ENCODE data around the gene FAM161A. TPM values are rescaled to one million over a fixed set of nuclear protein-coding genes. Genes with fewer than 3 reads are reported as not detected.
"Not testable (repeated sequence)": the region's sequence is repeated elsewhere in the genome, so short reads cannot be mapped to it uniquely, and the experiment has no call there.

Gene FAM161A
- total RNA-seq, 1 experiment from 2014 or later: 10.1 TPM

- in situ Hi-C loops (cut with HindIII; ENCODE audit: low pct_unique_long_range_greater_than_20kb, low sequenced_read_pairs): no loop called here
- ATAC-seq (no peak), DNase-seq (ENCODE audit: low read depth, low spot score) (no peak)
- CTCF ChIA-PET: no interaction called here
- BruUV-seq (replicated peaks): no TSS peak
- H3K27ac ChIP-seq (ENCODE audit: low read length): no peak overlapping the region
- H3K27me3 ChIP-seq (ENCODE audit: control insufficient read depth, insufficient read depth, low read length): no peaks in the 10 kb centered on the region
- no peaks in the 10 kb centered on the region for H3K9me3 ChIP-seq (ENCODE audit: control insufficient read depth, insufficient read depth, low read depth, low read length)
- TF ChIP-seq POLR2AphosphoS5 (IDR thresholded peaks at IDR 0.05; ENCODE audit: low read depth, low read length) (no peak), TCF7L2 (IDR thresholded peaks at IDR 0.05; ENCODE audit: low read depth, low read length) (no peak), SIN3A (IDR thresholded peaks at IDR 0.05; ENCODE audit: borderline replicate concordance, insufficient read depth, low read depth, low read length) (no peak), CTCF (IDR thresholded peaks at IDR 0.05) (no peak), REST (IDR thresholded peaks at IDR 0.05; ENCODE audit: insufficient read depth in 1 of 2, low read depth in 2 of 2, low read length in 1 of 2) (no peak)
- intact Hi-C loops (cut with micrococcal nuclease; ENCODE audit: unreplicated experiment): no loop called here
- no peak overlapping the region for H3K4me3 ChIP-seq (ENCODE audit: low read depth in 2 of 2, low read length in 2 of 2)
- POLR2A ChIA-PET: no interaction called here
- peaks cover 77% of the 10 kb centered on the region for H3K36me3 ChIP-seq (ENCODE audit: control insufficient read depth, insufficient read depth, low read length)
- H3K4me1 ChIP-seq (ENCODE audit: control insufficient read depth, insufficient read depth, low read length): no peaks in the 10 kb centered on the region
Observed at GRCh38 chr2:61876400-61876799, 22.5 kb upstream of the FAM161A start.

GRCh38 chr2:61866482-61867089, 12.7 kb upstream of the FAM161A start:
- BruUV-seq (replicated peaks); intact Hi-C loops (cut with micrococcal nuclease; ENCODE audit: unreplicated experiment); H3K27me3 ChIP-seq (ENCODE audit: control insufficient read depth, insufficient read depth, low read length); in situ Hi-C loops (cut with HindIII; ENCODE audit: low pct_unique_long_range_greater_than_20kb, low sequenced_read_pairs); H3K4me1 ChIP-seq (ENCODE audit: control insufficient read depth, insufficient read depth, low read length); H3K27ac ChIP-seq (ENCODE audit: low read length); H3K4me3 ChIP-seq (ENCODE audit: low read depth in 2 of 2, low read length in 2 of 2); H3K9me3 ChIP-seq (ENCODE audit: control insufficient read depth, insufficient read depth, low read depth, low read length); CTCF ChIA-PET; ATAC-seq; DNase-seq (ENCODE audit: low read depth, low spot score): not testable (repeated sequence)
- H3K36me3 ChIP-seq (ENCODE audit: control insufficient read depth, insufficient read depth, low read length): peaks cover 29% of the 10 kb centered on the region
- POLR2A ChIA-PET: interaction anchor here (0.7 to 1.2 kb wide), 2 partner anchors 11 to 16 kb away, joined by 3 to 9 read pairs; no protein-coding TSS in a partner anchor

- intact Hi-C loops (cut with micrococcal nuclease; ENCODE audit: unreplicated experiment): no loop called here
- Histone ChIP-seq H3K36me3 (ENCODE audit: control insufficient read depth, insufficient read depth, low read length) (peaks cover 4% of the 10 kb centered on the region), H3K4me3 (ENCODE audit: low read depth in 2 of 2, low read length in 2 of 2) (no peak overlapping the region), H3K27ac (ENCODE audit: low read length) (no peak overlapping the region), H3K4me1 (ENCODE audit: control insufficient read depth, insufficient read depth, low read length) (no peaks in the 10 kb centered on the region), H3K27me3 (ENCODE audit: control insufficient read depth, insufficient read depth, low read length) (no peaks in the 10 kb centered on the region), H3K9me3 (ENCODE audit: control insufficient read depth, insufficient read depth, low read depth, low read length) (no peaks in the 10 kb centered on the region)
- in situ Hi-C loops (cut with HindIII; ENCODE audit: low pct_unique_long_range_greater_than_20kb, low sequenced_read_pairs): no loop called here
- POLR2A ChIA-PET: no interaction called here
- DNase-seq (ENCODE audit: low read depth, low spot score) (no peak), ATAC-seq (no peak)
- TF ChIP-seq REST (IDR thresholded peaks at IDR 0.05; ENCODE audit: insufficient read depth in 1 of 2, low read depth in 2 of 2, low read length in 1 of 2): no peak
- TF ChIP-seq CTCF (IDR thresholded peaks at IDR 0.05): no peak
- TF ChIP-seq SIN3A (IDR thresholded peaks at IDR 0.05; ENCODE audit: borderline replicate concordance, insufficient read depth, low read depth, low read length): no peak
- TF ChIP-seq TCF7L2 (IDR thresholded peaks at IDR 0.05; ENCODE audit: low read depth, low read length): no peak
- no peak for TF ChIP-seq POLR2AphosphoS5 (IDR thresholded peaks at IDR 0.05; ENCODE audit: low read depth, low read length)
- CTCF ChIA-PET: no interaction called here
- BruUV-seq (replicated peaks): no TSS peak
Observed at GRCh38 chr2:61862085-61862484, 8.2 kb upstream of the FAM161A start.
